SIG-M5 (cell line): ENCODE measurements around the gene HOXB4.

Experiments used
- DNase-seq: peaks from one replicate; lab custom pipeline; 2025; lab: John Stamatoyannopoulos, UW

HOXB4 gene

DNA sequence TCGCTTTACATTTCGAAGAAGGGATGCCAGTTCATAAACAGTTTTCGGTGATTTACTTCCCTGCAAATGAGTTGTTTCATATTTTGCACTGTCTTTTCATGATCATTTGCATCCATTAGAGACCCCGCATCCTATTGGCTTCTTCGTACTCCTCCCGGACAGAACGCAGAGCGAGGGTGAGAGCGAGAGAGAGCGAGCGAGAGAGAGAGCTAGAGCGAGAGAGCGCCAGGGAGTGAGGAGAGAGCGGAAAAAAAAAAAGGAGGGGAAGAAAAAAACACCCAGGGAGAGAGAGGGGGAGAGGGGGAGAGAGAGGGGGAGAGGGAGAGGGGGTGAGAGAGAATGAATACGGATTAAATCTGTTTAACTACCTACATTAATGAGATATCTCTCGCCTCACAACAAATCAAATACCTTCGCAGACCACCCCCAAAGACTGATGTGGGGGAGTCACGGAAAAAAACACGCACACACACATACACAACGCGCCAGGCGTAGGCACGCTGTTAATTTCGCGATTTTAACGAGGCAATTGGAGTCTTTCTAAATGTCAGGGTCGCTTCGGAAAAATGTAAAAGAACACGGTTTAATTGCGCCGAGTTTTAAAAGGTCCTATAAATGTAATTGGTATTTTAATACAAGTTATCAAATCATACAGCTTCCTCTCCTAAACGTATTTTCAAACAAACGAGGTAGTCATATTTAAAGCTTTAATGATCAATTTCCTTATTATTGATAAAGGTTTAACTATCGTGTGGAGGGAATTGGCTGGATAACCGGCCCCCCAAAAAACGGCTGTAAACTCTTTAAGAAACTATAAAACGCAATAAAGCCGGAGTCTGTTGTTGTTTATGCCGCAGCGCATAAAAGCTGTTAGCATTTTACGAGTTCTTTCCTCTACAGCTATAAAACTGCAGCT is 37.2 kb upstream of the HOXB4 start, which contains the start of gene HOXB8:
TSS of gene HOXB8 (minus strand) at position 246 of the 916 bp plus-strand sequence. CDS start 588 bp downstream, outside the sequence.
- no peak for DNase-seq

DNA sequence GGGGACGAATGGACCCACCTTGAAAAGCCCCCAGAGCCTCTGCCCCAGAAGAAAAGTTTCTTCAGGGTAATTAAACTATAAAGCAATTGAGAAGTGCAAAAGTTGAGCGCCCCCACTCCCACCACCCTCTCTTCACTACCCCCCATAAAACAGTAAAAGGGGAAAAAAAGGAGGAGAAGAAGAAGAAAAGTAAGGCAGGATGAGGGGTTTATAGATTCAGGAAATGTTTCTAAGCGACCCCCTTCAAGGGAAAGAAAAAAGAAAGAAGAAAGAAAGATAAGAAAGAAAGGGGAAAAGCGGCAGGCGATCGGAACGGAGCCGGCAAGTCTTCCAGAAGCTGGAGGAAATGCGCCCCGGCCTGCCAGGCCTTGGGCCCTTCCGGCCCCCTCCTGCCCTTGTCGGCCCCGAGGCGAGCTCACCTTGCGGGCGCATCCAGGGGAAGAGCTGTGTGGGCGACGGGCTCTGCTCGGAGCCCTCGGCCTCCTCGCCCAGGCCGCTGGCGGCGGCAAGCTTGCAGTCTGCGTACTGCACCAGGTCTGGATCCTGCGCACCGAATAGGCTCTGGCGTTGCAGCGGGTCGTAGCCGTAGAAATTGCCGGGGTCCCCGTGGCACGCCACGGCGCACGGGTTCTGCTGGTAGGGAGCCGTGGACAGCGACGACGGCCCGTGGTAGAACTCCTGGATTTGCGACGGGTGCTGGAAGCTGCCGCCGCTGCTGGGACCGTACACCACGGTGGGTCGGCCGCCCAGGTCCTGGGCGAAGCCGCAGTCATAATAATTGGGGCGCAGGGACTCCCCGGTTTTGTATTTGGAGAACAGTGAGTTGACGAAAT is 35.9 kb upstream of the HOXB4 start:
- DNase-seq: no peak

GRCh38 chr17:48612854-48613691 is 34.9 kb upstream of the HOXB4 start:
- no peak for DNase-seq

DNA sequence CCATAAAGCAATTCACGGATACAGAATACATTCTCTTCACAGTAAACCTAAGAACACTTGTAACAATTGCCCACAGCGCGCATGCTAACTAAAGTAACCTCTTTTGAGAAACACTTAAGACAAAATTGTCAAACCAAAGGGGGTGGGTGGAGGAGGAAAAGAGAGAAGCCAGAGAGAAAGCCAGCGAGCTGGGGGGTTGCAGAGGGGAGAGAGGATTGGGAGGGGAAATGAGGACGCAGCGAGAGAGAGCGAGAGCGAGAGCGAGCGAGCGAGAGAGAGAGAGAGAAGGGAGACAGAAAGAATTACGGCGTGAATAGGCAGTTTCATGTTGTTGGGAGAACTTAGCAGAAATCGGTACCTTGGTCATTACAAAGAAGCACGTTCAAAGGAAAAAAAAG is 34.3 kb upstream of the HOXB4 start:
- DNase-seq: no peak

- DNase-seq: no peak
Measured at GRCh38 chr17:48611681-48612455, 33.7 kb upstream of the HOXB4 start.

- DNase-seq: no peak
Measured at GRCh38 chr17:48611213-48611612, 33.1 kb upstream of the HOXB4 start.

DNA sequence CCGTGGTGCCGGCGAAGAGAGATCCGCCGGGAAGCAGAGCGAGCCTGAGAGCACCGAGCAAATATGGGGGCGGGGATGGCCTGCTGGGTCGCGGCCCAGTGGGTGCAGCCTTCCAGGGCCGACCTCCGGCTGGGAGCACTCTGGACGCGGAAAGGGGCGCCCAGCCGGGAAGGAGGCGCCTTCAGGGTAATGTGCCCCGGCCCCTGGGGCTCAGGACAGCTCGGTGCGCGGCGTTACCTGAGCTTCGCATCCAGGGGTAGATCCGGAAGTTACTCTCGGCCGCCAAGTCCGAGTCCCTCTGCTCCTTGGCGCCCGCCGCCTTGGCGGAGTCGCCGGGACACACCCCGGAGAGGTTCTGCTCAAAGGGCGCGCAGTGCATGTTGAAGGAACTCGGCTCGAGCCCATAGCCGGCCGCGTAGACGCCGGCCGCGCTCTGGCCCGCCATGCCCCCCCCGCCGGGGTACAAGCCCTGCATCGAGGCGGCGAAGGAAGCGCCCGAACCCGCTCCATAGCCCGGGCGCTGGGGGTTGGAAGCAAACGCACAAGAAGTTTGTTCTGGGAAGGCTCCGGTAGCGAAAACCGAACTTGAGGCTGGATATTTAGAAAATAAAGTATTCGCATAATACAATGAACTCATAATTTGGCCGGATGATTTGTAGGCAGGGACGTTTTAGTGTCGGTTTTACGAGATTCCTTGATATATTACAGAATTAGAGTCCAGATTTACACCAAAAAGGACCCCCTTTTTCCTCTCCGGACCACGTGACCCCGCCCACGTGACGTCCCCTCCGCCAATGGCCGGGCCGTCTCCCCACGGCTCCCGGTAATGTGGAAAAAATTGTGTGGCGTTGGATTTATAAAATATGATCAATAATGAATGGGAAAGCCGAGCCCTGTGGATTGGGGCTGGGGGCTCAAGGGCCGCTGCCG is 32.4 kb upstream of the HOXB4 start, which contains the start of gene HOXB7:
TSS of gene HOXB7 (minus strand) at position 736 of the 930 bp plus-strand sequence. CDS start at position 637, 99 bp downstream.
- no peak for DNase-seq

DNA sequence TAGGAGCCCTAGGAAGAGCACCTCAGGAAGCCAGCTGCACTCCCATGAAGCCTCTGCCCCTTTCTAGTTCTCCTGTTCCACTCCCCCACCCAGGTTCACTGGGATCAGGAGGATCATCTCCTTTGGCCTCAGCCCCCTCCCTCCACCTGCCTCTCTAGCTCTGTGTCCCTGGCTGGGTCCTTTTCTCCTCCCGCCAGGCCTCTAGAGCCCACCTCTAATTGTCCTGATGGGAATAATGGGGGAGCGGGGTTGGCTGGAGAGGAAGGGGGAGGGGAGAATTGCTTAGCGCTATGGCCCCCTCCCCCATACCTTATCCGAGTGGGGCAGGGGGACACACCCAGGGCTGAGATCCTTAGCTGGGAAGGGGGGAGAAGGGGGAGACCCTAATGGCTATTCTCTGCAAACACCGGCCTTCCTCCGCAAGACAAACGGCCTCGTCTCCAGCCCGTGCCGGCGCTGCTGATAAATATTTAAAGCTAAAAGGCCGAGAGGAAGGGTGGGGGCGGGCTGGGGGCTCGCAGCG is 31.7 kb upstream of the HOXB4 start:
- no peak for DNase-seq

DNA sequence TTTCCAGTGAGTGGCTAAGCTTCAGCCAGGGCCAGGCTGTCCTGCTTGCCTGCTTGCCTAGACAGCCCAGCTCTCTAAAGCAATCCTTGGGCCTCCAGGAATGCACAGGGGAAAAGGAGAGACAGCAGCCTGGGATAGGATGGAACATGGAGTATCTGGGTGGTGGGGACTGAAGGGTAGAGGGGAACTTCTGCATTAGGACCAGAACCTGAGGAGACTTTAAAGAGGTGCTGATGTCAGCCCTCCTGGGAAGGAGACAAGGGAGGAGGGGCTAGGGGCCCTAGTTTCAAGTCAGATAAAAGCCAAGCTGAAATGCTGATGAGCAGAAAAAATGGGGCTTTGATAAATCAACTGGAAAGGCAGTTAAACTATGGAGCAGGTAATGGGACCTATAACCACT is 30.9 kb upstream of the HOXB4 start:
- no peak for DNase-seq

DNA sequence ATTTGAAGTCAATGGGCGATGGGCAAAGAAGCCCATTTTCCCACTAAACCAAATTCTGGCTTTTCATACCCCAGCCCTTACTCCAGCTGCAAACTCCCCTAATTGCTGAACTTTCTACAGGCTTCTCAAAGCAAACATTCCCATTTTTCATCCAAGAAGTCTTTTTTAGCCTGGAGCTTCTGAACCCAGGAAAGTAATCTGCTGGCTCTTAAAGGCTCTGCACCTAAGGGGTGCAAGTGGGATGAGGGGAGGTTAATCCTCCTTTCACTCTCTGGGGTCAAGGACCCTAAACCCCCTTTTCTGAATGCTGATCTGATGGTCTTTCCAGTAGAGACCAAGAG is 30.3 kb upstream of the HOXB4 start:
- no peak for DNase-seq

- DNase-seq: no peak
Measured at GRCh38 chr17:48606892-48607614, 28.9 kb upstream of the HOXB4 start.

- DNase-seq: no peak
Measured at GRCh38 chr17:48605991-48606891, 28.1 kb upstream of the HOXB4 start.

- DNase-seq: no peak
Measured at GRCh38 chr17:48605409-48605919, 27.3 kb upstream of the HOXB4 start.

DNA sequence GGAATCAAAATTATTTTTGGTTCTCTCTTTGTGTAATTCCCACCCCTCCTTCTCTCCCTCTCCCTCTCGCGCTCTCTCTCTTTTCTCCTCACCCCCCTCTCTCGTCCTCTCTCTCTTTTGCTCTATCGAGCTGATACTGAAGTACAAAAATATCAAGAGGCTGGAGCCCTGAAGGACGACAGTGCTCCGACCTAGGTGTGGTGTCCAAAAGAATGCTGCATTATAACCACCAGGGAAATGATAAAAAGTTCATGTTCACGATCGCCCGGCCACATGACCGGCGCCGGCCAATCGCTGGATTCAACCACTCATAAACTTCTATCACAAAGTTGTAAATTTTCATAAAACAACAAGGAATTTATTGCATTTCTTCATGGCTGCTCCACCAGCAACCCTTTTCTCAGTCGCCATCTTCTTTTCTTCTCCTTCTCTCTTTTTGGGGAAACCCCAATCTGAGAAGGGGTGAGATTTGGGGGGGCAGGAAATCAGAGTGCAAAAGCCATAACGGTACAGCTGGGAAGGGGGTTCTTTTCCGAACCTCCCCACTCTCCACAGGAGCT is 26.7 kb upstream of the HOXB4 start, which contains the start of gene HOXB6:
TSS of gene HOXB6 (minus strand) at position 217 of the 560 bp plus-strand sequence. CDS start 6,836 bp downstream, outside the sequence.
- no peak for DNase-seq

DNA sequence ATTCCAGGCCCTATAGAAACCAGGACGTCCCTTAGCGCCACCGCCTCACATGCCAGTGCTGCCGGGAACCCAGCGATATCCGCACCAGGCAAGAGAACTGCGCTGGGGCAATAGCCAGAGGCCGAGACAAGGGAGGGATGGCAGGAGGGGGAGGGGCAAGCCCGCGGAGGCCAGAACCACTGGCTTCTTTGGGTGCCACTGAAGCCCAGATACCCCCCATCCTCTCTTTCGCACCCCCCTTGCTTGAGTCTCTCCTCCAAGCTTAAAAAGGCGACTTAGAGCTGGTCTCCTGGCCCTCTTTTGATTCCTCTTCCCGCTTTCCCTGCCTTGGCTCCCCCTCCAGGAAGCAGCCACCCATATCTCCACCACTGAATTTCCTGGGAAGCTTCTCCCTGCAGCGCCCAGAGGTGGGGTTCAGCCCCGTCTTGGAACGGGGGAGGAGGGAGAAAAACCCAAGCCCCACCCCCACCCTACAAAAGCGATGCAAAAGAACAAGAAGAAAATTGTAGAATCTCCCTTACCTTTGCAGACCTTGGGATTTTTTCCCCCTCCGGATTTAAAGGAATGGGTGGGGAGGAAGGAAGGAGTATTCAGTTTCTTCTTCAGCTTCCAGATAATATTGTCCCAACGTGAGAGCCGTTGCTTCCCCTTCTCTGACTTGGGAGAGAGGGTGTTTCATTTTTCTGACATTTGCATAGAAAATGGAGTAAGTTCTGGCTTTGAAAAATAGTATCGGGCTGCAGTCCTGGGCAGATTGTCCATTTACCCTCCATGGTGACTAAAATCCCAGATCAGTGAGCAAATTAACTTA is 26.0 kb upstream of the HOXB4 start:
- DNase-seq: no peak
